ENCODE data around the gene NAGK.
"Not testable (repeated sequence)": the region's sequence is repeated elsewhere in the genome, so short reads cannot be mapped to it uniquely, and the experiment has no call there.

The NAGK gene

GRCh38 chr2:71092491-71093260 is 24.2 kb downstream of the NAGK start:
- not testable (repeated sequence) for H3K27me3 ChIP-seq (ENCODE audit: control insufficient read depth, insufficient read depth, low read length); H3K27ac ChIP-seq (ENCODE audit: low read length); H3K9me3 ChIP-seq (ENCODE audit: control insufficient read depth, low read depth, low read length); H3K4me3 ChIP-seq (ENCODE audit: low read length); H3K36me3 ChIP-seq (ENCODE audit: control insufficient read depth, low read depth, low read length); H3K4me1 ChIP-seq (ENCODE audit: control insufficient read depth, low read depth, low read length); H3K9ac ChIP-seq (ENCODE audit: low read length)

GRCh38 chr2:71100195-71100964 is 31.9 kb downstream of the NAGK start:
- Histone ChIP-seq H3K4me3 (ENCODE audit: low read length) (no peak overlapping the region), H3K4me1 (ENCODE audit: control insufficient read depth, low read depth, low read length) (peaks cover 3% of the 10 kb centered on the region), H3K27me3 (ENCODE audit: control insufficient read depth, insufficient read depth, low read length) (no peaks in the 10 kb centered on the region), H3K9me3 (ENCODE audit: control insufficient read depth, low read depth, low read length) (no peaks in the 10 kb centered on the region), H3K9ac (ENCODE audit: low read length) (no peak overlapping the region), H3K27ac (ENCODE audit: low read length) (no peak overlapping the region), H3K36me3 (ENCODE audit: control insufficient read depth, low read depth, low read length) (no peaks in the 10 kb centered on the region)

GRCh38 chr2:71101656-71102055 is 33.2 kb downstream of the NAGK start:
- no peaks in the 10 kb centered on the region for H3K27me3 ChIP-seq (ENCODE audit: control insufficient read depth, insufficient read depth, low read length)
- H3K36me3 ChIP-seq (ENCODE audit: control insufficient read depth, low read depth, low read length), result no peaks in the 10 kb centered on the region
- H3K9me3 ChIP-seq (ENCODE audit: control insufficient read depth, low read depth, low read length), result no peaks in the 10 kb centered on the region
- H3K9ac ChIP-seq (ENCODE audit: low read length), result no peak overlapping the region
- no peak overlapping the region for H3K27ac ChIP-seq (ENCODE audit: low read length)
- H3K4me3 ChIP-seq (ENCODE audit: low read length), result no peak overlapping the region
- H3K4me1 ChIP-seq (ENCODE audit: control insufficient read depth, low read depth, low read length), result peaks cover 3% of the 10 kb centered on the region

- no peak overlapping the region for H3K9ac ChIP-seq (ENCODE audit: low read length)
- H3K4me1 ChIP-seq (ENCODE audit: control insufficient read depth, low read depth, low read length), result peaks cover 3% of the 10 kb centered on the region
- H3K36me3 ChIP-seq (ENCODE audit: control insufficient read depth, low read depth, low read length), result no peaks in the 10 kb centered on the region
- H3K27me3 ChIP-seq (ENCODE audit: control insufficient read depth, insufficient read depth, low read length), result no peaks in the 10 kb centered on the region
- H3K9me3 ChIP-seq (ENCODE audit: control insufficient read depth, low read depth, low read length), result no peaks in the 10 kb centered on the region
- H3K27ac ChIP-seq (ENCODE audit: low read length), result no peak overlapping the region
- H3K4me3 ChIP-seq (ENCODE audit: low read length), result no peak overlapping the region
Measured at GRCh38 chr2:71102981-71103681, 34.7 kb downstream of the NAGK start.

- Histone ChIP-seq H3K27ac (ENCODE audit: low read length) (no peak overlapping the region), H3K36me3 (ENCODE audit: control insufficient read depth, low read depth, low read length) (no peaks in the 10 kb centered on the region), H3K9ac (ENCODE audit: low read length) (no peak overlapping the region), H3K27me3 (ENCODE audit: control insufficient read depth, insufficient read depth, low read length) (no peaks in the 10 kb centered on the region), H3K4me1 (ENCODE audit: control insufficient read depth, low read depth, low read length) (peaks cover 3% of the 10 kb centered on the region), H3K4me3 (ENCODE audit: low read length) (no peak overlapping the region), H3K9me3 (ENCODE audit: control insufficient read depth, low read depth, low read length) (no peaks in the 10 kb centered on the region)
Measured at GRCh38 chr2:71103809-71104208, 35.4 kb downstream of the NAGK start.

GRCh38 chr2:71106463-71106862 is 38.0 kb downstream of the NAGK start:
- not testable (repeated sequence) for H3K27me3 ChIP-seq (ENCODE audit: control insufficient read depth, insufficient read depth, low read length); H3K4me1 ChIP-seq (ENCODE audit: control insufficient read depth, low read depth, low read length); H3K4me3 ChIP-seq (ENCODE audit: low read length); H3K9me3 ChIP-seq (ENCODE audit: control insufficient read depth, low read depth, low read length); H3K9ac ChIP-seq (ENCODE audit: low read length); H3K27ac ChIP-seq (ENCODE audit: low read length); H3K36me3 ChIP-seq (ENCODE audit: control insufficient read depth, low read depth, low read length)

- Histone ChIP-seq H3K36me3 (ENCODE audit: control insufficient read depth, low read depth, low read length) (peaks cover 3% of the 10 kb centered on the region), H3K27me3 (ENCODE audit: control insufficient read depth, insufficient read depth, low read length) (no peaks in the 10 kb centered on the region)
Measured at GRCh38 chr2:71108091-71108490, 39.6 kb downstream of the NAGK start.

GRCh38 chr2:71113843-71114242 is 45.4 kb downstream of the NAGK start:
- Histone ChIP-seq H3K9ac (ENCODE audit: low read length) (no peak overlapping the region), H3K4me3 (ENCODE audit: low read length) (no peak overlapping the region), H3K4me1 (ENCODE audit: control insufficient read depth, low read depth, low read length) (no peaks in the 10 kb centered on the region), H3K36me3 (ENCODE audit: control insufficient read depth, low read depth, low read length) (peaks cover 19% of the 10 kb centered on the region), H3K9me3 (ENCODE audit: control insufficient read depth, low read depth, low read length) (no peaks in the 10 kb centered on the region), H3K27me3 (ENCODE audit: control insufficient read depth, insufficient read depth, low read length) (no peaks in the 10 kb centered on the region), H3K27ac (ENCODE audit: low read length) (no peak overlapping the region)

More at GRCh38 chr2:71108091-71108490, 39.6 kb downstream of the NAGK start:
- Histone ChIP-seq H3K9ac (ENCODE audit: low read length) (no peak overlapping the region), H3K4me3 (ENCODE audit: low read length) (no peak overlapping the region), H3K9me3 (ENCODE audit: control insufficient read depth, low read depth, low read length) (no peaks in the 10 kb centered on the region), H3K4me1 (ENCODE audit: control insufficient read depth, low read depth, low read length) (peaks cover 3% of the 10 kb centered on the region), H3K27ac (ENCODE audit: low read length) (no peak overlapping the region)

GRCh38 chr2:71117063-71117462 is 48.6 kb downstream of the NAGK start:
- no peaks in the 10 kb centered on the region for H3K9me3 ChIP-seq (ENCODE audit: control insufficient read depth, low read depth, low read length)
- H3K4me1 ChIP-seq (ENCODE audit: control insufficient read depth, low read depth, low read length), result no peaks in the 10 kb centered on the region
- H3K4me3 ChIP-seq (ENCODE audit: low read length), result no peak overlapping the region
- H3K9ac ChIP-seq (ENCODE audit: low read length), result no peak overlapping the region
- no peaks in the 10 kb centered on the region for H3K27me3 ChIP-seq (ENCODE audit: control insufficient read depth, insufficient read depth, low read length)
- no peak overlapping the region for H3K27ac ChIP-seq (ENCODE audit: low read length)
- H3K36me3 ChIP-seq (ENCODE audit: control insufficient read depth, low read depth, low read length), result peaks cover 20% of the 10 kb centered on the region

- Histone ChIP-seq H3K36me3 (ENCODE audit: control insufficient read depth, low read depth, low read length) (peaks cover 14% of the 10 kb centered on the region), H3K4me1 (ENCODE audit: control insufficient read depth, low read depth, low read length) (no peaks in the 10 kb centered on the region), H3K4me3 (ENCODE audit: low read length) (no peak overlapping the region), H3K9me3 (ENCODE audit: control insufficient read depth, low read depth, low read length) (no peaks in the 10 kb centered on the region), H3K27me3 (ENCODE audit: control insufficient read depth, insufficient read depth, low read length) (no peaks in the 10 kb centered on the region), H3K27ac (ENCODE audit: low read length) (no peak overlapping the region), H3K9ac (ENCODE audit: low read length) (no peak overlapping the region)
Measured at GRCh38 chr2:71120195-71120594, 51.7 kb downstream of the NAGK start.

GRCh38 chr2:71121479-71121878 is 53.0 kb downstream of the NAGK start:
- H3K9ac ChIP-seq (ENCODE audit: low read length), result no peak overlapping the region
- H3K36me3 ChIP-seq (ENCODE audit: control insufficient read depth, low read depth, low read length), result peaks cover 13% of the 10 kb centered on the region
- H3K27me3 ChIP-seq (ENCODE audit: control insufficient read depth, insufficient read depth, low read length), result no peaks in the 10 kb centered on the region

More at GRCh38 chr2:71121479-71121878, 53.0 kb downstream of the NAGK start:
- Histone ChIP-seq H3K27ac (ENCODE audit: low read length) (no peak overlapping the region), H3K4me3 (ENCODE audit: low read length) (no peak overlapping the region), H3K9me3 (ENCODE audit: control insufficient read depth, low read depth, low read length) (no peaks in the 10 kb centered on the region), H3K4me1 (ENCODE audit: control insufficient read depth, low read depth, low read length) (no peaks in the 10 kb centered on the region)
